Kidney glomerular epithelial cell (primary cell): ENCODE measurements around the gene ASTL.

Source experiments
- DNase-seq: peaks from one replicate; lab custom pipeline; 2025; lab: John Stamatoyannopoulos, UW

ASTL gene

DNA sequence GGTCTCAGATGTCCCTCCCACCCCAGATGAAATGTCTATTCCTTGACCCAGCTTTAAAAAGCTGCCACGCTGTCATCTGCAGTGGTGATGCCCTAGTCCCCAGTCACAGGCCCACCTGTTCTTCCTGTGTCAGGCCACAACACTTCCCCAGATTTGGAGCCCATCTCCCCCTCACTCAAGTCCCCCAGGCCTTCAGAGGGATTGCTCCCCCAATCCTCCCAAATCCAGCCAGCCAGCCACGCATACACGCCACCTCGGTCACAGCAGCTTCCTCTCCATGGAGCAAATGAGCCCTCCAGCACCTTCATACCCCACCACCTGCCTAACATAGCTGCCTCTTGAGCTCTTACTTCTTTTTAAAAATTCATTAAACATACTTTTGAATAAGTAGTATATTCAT lies 7.8 kb downstream of the ASTL start:
- no peak for DNase-seq

GRCh38 chr2:96129528-96130120 lies 8.7 kb downstream of the ASTL start:
- no peak for DNase-seq

DNA sequence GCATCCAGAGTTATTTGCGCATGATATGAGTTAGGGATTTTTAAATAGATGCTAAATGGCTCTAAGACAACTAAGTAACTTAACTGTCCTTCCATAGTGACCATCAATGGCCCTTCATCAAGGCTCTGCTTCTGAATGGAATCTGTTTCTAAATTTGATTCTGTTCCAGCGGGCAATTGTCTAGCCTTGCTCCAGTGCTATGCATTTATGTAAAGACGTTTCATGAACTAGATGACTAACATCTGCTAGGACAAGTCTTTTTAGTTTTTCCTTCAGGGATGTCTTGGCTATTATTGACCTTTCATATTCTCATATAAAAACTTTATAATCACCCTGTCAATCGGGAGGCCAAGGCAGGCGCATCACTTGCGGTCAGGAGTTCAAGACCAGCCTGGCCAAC lies 9.8 kb downstream of the ASTL start:
- no peak for DNase-seq

DNA sequence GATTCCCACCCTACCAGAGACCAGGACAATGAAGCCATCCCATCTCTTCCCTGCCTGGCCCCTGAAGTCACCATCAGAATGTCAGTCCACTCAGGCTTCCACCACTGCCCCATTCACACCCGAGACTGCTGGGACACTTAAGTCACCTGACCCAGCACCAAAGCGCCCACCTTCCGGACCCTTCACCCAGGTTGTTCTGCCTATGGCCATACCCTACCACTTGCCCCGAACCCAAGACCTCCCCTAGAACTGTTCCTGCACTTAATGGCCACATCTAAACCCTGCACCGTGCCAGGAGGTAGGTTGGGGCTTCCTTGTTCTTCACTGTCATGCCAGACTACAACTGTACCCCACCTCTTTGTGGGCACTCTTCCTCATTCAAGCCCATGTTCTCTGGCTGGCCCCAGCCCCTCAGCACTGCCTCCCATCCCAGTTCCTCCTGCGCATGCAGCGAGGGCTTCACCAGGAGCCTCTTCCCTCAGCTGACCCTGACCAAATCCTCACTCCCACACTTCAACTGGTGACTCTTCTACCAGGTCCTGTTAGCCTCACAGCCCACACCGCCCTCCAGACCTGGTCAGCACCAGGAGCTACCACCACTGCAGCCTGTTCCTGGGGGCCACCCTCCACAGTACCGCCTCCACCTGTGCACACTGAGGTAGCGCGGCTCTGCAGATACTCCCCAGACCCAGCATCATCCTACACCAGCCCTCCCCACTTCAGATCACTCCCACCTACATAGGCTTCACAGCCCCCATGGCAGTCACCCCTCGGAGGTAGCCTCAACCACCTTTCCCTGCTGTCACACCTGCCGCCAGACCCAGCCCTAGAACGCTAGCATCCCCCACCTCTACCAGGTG lies 13.7 kb downstream of the ASTL start:
- DNase-seq, result no peak

- no peak for DNase-seq
Measured at GRCh38 chr2:96123936-96124335, 14.4 kb downstream of the ASTL start.

DNA sequence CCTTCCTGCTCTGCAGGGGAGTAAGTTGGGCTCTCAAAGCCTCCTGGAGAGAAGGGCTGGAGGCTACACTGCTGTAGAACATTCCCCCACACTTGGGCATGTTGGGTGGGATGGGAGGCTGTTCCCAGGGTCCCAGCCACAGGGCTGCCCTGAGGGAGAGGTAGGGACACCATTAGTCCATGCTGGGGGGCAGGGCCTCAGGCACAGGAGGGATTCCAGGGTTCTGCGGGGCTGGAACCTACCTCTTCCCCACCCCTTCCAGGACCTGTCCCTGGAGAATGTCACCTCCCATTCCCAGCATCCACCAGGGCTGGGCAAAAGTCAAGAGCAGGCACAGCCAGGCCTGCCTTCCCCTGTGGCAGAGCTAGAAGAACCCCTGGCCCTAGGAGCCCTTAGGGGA lies 15.0 kb downstream of the ASTL start:
- DNase-seq, result no peak

- no peak for DNase-seq
Measured at GRCh38 chr2:96122391-96122790, 15.9 kb downstream of the ASTL start.

DNA sequence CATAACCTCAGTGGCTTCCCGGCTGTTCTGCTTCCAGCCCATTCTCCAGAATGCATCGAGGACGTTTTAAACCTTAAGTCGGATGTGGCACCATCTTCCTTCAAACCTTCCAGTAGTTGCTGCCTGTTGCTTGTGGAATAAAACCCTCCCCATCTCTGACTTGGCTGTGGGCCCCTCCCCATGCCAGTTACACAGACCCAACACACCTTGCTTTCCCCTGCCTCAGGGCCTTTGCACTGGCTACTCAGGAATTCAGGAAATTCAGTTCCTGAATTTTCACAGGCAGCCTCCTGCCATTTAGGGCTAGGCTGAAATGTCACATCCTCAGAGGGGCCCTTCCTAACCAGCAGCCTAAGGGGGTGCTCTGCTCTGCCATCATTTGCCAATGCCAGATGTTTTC lies 16.9 kb downstream of the ASTL start:
- no peak for DNase-seq

GRCh38 chr2:96120991-96121390 lies 17.3 kb downstream of the ASTL start:
- no peak for DNase-seq

DNA sequence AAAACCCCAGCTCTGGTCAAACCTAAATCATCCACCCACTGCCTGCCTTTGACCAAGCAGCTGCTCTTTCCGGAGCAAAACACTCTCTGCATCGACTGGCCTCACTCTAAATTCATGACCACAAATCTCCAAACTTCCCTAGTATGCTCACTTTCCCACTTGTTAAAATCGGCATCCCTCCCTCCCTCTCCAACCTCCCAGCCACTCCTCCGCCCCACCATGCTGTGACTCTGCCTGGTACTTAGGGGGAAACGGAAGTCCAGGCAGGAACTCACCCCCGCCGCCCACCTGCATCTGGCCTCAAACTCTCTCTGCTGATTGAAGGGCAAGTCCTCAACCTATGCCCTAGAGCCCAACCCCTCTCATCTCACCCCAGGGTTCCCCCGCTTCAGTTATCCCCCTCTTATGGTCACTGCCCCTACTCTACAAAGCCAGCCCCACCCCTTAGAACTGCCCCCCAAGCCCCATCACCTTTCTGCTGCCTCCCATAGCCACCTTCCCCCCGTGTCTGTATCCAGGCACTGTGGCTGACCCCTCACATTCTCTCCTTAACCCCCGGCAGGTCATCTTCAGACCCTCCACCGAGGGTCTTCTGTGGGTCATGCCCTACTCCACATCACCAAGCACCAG lies 18.1 kb downstream of the ASTL start:
- DNase-seq, result no peak

- DNase-seq, result no peak
Measured at GRCh38 chr2:96119389-96119751, 18.9 kb downstream of the ASTL start.

GRCh38 chr2:96118698-96119388 lies 19.5 kb downstream of the ASTL start:
- DNase-seq, result no peak

GRCh38 chr2:96117701-96118588 lies 20.4 kb downstream of the ASTL start:
- DNase-seq, result no peak

GRCh38 chr2:96116879-96117533 lies 21.3 kb downstream of the ASTL start:
- no peak for DNase-seq

GRCh38 chr2:96116424-96116878 lies 21.9 kb downstream of the ASTL start, which contains the start of gene ADRA2B:
ADRA2B (minus strand) TSS chr2:96116571; CDS start chr2:96116149, 422 bp downstream.
- no peak for DNase-seq

- no peak for DNase-seq
Measured at GRCh38 chr2:96115631-96116423, 22.5 kb downstream of the ASTL start.

DNA sequence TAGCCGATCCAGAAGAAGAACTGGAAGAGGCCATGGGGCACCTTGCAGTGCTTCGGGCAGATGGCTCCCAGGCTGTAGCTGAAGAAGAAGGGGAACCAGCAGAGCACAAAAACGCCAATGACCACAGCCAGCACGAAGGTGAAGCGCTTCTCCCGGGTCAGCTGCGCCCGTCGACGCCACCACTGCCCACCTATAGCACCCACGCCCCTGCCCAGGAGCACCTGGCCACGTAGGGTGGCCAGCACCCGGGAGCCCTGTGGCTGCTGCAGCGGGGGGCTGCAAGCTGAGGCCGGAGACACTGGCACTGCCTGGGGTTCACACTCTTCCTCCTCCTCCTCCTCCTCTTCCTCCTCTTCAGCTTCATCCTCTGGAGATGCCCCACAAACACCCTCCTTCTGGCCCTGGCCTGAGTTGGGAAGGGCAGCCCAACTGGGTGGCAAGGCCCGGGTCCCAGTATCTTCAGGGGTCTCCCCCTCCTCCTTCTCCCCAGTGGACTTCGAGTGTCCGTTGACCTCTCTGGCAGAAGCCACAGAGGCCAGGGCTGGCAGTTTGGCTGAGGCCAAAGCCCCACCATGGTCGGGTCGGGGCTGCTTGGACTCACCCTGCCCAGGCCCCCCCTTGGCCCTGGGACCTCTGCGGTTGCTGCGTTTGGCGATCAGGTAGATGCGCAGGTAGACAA lies 23.3 kb downstream of the ASTL start:
- no peak for DNase-seq

DNA sequence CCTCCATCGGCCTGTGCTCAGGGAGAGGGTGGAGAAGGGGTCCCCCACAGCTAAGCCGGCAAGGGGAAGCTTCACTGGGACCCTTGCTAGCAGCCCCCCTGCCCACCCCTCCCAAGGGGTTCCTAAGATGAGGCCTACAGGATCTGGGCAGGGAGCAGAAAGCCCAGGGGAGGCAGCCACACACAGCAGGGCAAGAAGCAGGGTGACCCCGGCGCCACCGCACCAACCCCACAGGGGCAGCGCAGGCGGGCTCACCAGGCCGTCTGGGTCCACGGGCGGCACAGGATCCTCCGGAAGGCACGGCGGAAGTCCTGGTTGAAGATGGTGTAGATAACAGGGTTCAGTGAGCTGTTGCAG lies 23.8 kb downstream of the ASTL start:
- DNase-seq, result no peak

- no peak for DNase-seq
Measured at GRCh38 chr2:96113951-96114350, 24.4 kb downstream of the ASTL start.

DNA sequence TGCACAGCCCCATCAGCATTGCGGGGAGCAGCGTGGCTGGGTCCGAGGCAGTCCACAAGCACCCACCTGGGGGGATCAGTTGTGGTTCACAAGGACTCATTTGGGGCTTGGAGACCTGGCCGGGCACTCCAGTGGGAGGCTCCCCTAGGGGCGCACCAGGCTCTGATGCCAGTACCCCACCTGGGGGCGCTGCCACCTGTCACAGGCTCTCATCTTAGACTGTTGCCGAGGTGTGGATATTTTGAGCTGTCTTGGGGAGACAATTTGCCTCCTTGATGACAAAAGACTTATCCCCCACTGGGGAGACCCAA lies 25.0 kb downstream of the ASTL start:
- no peak for DNase-seq
